T-helper 1 cell (primary cell): ENCODE measurements around the gene CCDC40.
"Not testable (repeated sequence)": the region's sequence is repeated elsewhere in the genome, so short reads cannot be mapped to it uniquely, and the experiment has no call there.

ENCODE experiments used
- DNase-seq, 5 donors: peaks; one replicate each; pipeline ENCODE4 v3.0.0-alpha.2; 2012 to 2020

Gene CCDC40

DNA sequence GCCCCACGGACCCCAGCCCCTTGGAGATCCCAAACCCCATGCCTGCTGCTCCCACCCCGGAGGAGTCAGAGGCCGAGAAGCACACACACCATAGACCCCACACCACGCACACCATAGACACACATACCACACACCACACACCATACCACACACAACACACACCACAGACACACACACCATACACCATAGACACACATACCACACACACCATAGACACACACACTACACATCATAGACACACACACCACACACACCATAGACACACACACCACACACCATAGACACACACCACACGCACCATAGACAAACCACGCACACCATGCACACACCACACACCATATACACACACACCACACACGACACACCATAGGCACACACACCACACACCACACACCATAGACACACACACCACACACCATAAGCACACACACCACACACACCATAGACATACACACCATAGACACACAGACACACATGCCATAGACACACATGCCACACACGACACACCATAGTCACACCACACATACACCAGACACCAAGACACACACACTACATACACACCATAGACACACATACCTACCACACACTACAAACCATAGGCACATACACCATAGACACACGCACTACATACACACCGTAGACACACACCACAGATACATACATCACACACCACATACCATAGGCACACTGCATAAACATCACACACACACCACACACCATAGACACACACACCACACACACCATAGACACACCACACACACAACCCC is 12.1 kb upstream of the CCDC40 start:
- DNase-seq, result no peak

GRCh38 chr17:80025140-80025539 is 11.3 kb upstream of the CCDC40 start:
- DNase-seq, result no peak

DNA sequence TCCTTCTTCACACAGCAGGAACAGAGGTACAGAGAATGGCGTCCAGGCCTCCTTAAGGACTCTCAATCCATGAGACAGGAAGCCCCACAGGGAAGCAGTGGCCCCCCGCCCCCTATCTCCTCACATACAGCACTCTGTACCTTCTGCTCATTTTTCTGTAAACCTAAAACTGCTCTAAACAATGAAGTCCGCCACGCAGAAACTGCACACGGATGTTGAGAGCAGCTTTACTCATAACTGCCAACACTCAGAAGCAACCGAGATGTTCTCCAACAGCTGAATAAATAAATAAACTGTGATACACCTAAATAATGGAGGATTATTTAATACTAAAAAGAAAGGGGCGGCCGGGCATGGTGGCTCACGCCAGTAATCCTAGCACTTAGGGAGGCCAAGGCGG is 10.6 kb upstream of the CCDC40 start:
- DNase-seq, result no peak

DNA sequence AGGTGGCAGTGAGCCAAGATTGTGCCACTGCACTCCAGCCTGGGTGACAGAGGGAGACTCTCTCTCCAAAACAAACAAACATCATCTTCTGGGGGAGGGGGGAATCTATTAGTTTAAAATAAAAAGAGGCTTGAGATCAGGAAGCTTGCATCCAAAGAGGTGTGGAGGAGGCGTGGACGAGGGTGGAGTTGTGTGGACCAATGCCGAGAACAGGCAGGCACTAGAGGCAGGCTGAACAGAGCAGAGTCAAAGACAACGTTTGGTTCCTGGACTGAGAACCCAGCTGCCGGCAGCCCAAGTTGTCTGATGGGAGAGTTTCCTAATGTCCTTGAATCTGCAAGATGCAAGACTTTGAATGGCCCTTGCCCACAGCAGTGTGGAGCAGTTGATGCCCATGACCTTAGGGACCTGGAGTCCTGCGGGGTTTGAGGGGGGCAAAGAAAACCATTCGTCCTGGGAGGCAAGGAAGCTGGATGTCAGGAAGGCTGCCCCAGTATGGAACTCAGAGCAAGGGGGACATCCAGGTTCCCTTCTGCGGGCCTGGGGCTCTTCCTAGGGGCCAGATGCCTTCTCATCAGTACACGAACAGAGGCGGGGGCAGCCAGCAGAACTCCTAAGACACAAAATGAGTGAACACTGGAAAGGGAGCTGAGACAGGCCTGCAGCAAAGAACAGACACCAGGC is 9.9 kb upstream of the CCDC40 start:
- DNase-seq, result no peak

DNA sequence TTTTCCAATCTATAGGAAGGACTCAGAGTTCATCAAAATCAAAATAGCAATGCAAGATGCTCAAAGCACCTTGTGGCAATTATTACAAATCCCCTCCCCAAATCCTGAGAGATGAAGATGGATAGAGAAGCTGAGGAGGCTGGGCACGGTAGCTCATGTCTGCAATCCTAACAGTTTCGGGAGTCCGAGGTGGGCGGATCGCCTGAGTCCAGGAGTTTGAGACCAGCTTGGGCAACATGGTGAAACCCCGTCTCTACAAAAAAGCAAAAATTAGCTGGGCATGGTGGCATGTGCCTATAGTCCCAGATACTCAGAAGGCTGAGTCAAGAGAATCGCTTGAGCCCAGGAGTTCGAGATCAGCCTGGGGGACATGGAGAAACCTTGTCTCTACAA is 9.4 kb upstream of the CCDC40 start:
- DNase-seq, result no peak

DNA sequence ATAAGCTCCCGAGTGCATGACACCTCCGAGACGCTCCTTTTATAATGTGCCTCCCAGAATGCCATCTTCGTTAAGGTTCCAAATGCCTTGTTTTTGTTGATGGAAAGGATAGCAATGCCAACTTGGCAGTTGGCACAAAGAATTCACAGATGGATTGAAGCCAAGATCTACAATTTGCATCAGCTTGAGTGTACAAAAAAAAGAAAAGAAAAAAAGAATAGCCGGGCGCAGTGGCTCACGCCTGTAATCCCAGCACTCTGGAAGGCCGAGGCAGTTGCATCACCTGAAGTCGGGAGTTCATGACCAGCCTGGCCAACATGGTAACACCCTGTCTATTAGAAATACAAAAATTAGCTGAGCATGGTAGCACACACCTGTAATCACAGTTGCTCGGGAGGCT is 8.4 kb upstream of the CCDC40 start:
- no peak for DNase-seq

DNA sequence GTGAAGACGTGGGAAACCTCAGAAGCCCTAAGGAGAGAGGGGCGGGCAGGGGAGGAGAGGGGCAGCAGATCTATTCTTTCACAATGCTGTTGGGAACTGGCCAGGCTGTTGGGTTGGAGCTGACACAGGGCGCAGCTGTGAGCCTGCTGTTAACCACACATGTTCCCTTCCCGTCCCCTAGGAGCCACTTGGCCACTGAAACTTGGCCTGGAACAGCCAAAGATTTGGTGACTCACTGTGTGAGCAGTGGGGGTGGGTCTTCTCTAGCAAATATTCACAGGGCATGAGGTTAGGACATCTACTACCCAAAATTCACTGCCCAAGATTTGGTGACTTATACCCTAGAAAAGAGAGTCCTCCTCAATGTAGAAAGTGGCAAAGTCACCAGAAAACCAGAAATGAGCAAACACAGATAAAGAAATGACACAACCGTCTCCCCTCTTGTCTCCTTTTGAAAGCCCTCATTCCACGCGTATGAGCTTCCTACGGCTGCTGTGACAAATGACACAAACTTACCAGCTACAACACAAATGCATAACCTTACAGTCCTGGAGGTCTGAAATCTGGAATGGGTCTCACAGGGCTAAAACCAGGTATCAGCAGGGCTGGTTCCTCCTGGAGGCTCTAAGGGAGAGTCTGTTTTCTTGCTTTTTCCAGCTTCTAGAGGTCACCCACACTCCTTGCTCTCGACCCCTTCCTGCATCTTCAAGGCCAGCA is 7.0 kb upstream of the CCDC40 start:
- no peak for DNase-seq

GRCh38 chr17:80030730-80031410 is 5.6 kb upstream of the CCDC40 start:
- no peak for DNase-seq

GRCh38 chr17:80031691-80032430 is 4.6 kb upstream of the CCDC40 start:
- DNase-seq, result no peak

DNA sequence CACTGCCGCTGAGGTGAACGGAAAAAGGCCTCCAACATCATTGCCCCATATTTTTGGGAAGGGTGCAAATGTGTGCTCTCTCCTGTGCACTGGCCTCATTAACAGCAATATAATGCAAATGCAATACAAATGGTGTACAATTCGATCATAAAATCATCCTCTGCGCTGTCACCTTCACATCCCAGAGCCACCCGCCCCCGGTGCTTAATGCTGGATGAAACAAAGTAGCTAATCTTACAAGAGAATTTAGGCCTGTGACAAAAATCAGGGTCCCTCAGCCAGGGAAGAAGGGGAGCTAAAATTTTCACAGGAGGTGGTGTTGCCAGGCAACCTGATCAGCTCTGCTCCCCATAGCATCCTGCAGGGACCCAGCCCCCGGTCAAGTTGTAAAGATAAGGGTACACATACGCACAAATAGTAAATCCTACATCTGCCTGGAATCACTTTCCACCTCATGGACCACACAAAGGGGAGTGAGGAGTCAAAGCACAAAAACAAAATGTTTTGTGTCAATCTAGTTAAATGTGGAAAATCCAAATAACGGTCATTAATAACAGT is 3.7 kb upstream of the CCDC40 start:
- no peak for DNase-seq

DNA sequence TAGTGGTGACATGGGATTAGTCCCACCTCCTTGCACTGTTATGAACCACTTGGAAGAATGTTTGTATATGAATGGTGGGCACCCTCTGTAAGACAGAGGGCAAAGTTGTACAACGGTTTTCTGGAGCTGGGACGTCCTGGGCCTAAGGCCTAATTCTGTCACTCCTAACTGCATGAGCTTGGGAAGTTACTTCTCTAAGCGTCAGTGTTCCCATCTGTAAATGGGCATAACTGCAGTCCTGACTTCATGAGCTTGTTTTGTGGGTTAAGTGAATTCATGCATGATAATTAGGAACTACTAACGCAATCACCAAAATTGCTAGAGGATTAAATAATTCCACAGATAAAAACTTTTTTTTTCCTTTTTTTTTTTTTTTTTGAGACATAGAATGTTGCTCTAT is 2.6 kb upstream of the CCDC40 start:
- DNase-seq, result no peak

GRCh38 chr17:80034791-80035686 is 1.4 kb upstream of the CCDC40 start:
- DNase-seq, result peak; percentile 27 to 50 (median 41)

- DNase-seq, result peak in 2 of 5 donors; percentile 36 to 59
These were observed 830 bp upstream of the CCDC40 start, which contains the start of gene TBC1D16 for GRCh38 chr17:80035687-80035936. TSS of gene TBC1D16 (minus strand) at chr17:80035872. CDS start at chr17:80013547, 22,325 bp downstream.

GRCh38 chr17:80036715-80037477 is 454 bp downstream of the CCDC40 start:
- peak in 2 of 5 donors; percentile 13 to 15 for DNase-seq

- no peak for DNase-seq
These were observed 7.5 kb downstream of the CCDC40 start for GRCh38 chr17:80043963-80044362.

GRCh38 chr17:80045703-80046102 is 9.3 kb downstream of the CCDC40 start:
- DNase-seq, result no peak

GRCh38 chr17:80046709-80047108 is 10.3 kb downstream of the CCDC40 start:
- not testable (repeated sequence) for DNase-seq

- DNase-seq, result no peak
These were observed 10.7 kb downstream of the CCDC40 start for GRCh38 chr17:80047176-80047575.

DNA sequence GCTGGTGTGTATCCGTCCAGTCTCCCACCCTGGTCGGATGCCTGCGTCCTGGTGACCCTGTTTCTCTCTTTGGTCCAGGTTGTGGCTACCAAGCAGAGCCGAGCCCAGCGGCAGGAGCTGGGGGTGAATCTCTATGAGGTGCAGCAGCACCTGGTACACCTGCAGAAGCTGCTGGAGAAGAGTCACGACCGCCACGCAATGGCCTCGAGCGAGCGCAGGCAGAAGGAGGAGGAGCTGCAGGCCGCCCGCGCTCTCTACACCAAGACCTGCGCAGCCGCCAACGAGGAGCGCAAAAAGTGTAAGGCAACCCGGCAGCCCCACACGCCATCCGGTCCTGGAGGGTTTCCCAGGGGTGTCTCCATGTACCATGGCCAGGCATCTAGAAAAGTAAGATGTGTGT is 13.5 kb downstream of the CCDC40 start:
- DNase-seq, result no peak

DNA sequence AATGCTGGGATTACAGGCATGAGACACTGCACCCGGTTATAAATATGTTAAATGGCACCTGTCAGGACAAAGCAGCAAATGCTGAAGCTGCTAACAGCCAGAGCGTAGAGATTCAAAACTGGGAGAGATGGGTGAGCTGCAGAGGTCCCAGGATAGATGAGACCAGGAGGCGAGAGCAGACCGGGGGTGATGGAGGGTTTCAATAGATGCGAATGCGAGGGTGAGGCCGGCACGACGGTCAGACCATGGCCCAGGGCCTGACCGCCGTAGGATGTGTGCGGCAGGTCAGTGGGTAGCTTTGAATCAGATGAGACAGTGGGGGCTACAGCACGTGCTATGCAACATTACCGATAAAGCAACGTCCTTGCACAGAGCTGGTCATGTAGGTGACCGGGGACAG is 14.3 kb downstream of the CCDC40 start:
- DNase-seq, result no peak
